ENCODE data around the gene JPH4. TPM values are rescaled to one million over a fixed set of nuclear protein-coding genes. Genes with fewer than 3 reads are reported as not detected.

The JPH4 gene
- total and polyA plus RNA-seq, 2 experiments from 2014 or later, result not detected

- peak; percentile 3 for TF ChIP-seq EZH2 (IDR thresholded peaks at IDR 0.05; ENCODE audit: insufficient read depth, poor library complexity, severe bottlenecking)
- 0 out of 2 replicates have a peak, but pooled peaks have one; percentile 31 for TF ChIP-seq EZH2phosphoT487 (IDR thresholded peaks at IDR 0.05; ENCODE audit: insufficient read depth, low read depth)
- WGBS, 2 experiments (ENCODE audit: low coverage in 1 of 2, low lambda C conversion rate in 2 of 2, missing lambda C conversion rate in 2 of 2), result 1% methylated on average over 14 to 24 of the region's 24 CpGs
- no peaks in the 10 kb centered on the region for H3K9me3 ChIP-seq (ENCODE audit: low read depth)
- no peaks in the 10 kb centered on the region for H3K4me1 ChIP-seq (ENCODE audit: insufficient read depth)
- no peaks in the 10 kb centered on the region for H3K79me2 ChIP-seq (ENCODE audit: insufficient read depth)
- H3K9me2 ChIP-seq (ENCODE audit: insufficient read depth), result no peaks in the 10 kb centered on the region
- H3K36me3 ChIP-seq (ENCODE audit: low read depth), result no peaks in the 10 kb centered on the region
- no peaks in the 10 kb centered on the region for H4K20me1 ChIP-seq (ENCODE audit: insufficient read depth)
- no peak overlapping the region for H3K27ac ChIP-seq
- H3K4me2 ChIP-seq (ENCODE audit: unreplicated experiment), result no peak overlapping the region
- H3K9ac ChIP-seq, result no peak overlapping the region
- no peak for DNase-seq
- no peak overlapping the region for H3K4me3 ChIP-seq
- H3K27me3 ChIP-seq (replicated peaks; ENCODE audit: insufficient read depth), result peaks cover 53% of the 10 kb centered on the region
- H2AFZ ChIP-seq, result no peak overlapping the region
- in situ Hi-C loops (cut with MboI), result no loop called here
- H3F3A ChIP-seq (ENCODE audit: insufficient read depth), result no peaks in the 10 kb centered on the region
Observed at GRCh38 chr14:23577710-23578392, 739 bp downstream of the JPH4 start.

GRCh38 chr14:23577004-23577681 is 1.4 kb downstream of the JPH4 start:
- TF ChIP-seq EZH2phosphoT487 (IDR thresholded peaks at IDR 0.05; ENCODE audit: insufficient read depth, low read depth) (no peak), EZH2 (IDR thresholded peaks at IDR 0.05; ENCODE audit: insufficient read depth, poor library complexity, severe bottlenecking) (no peak)
- Histone ChIP-seq H2AFZ (no peak overlapping the region), H3K4me1 (ENCODE audit: insufficient read depth) (no peaks in the 10 kb centered on the region), H3K36me3 (ENCODE audit: low read depth) (no peaks in the 10 kb centered on the region), H3K27ac (no peak overlapping the region), H3K9me3 (ENCODE audit: low read depth) (no peaks in the 10 kb centered on the region), H3K79me2 (ENCODE audit: insufficient read depth) (no peaks in the 10 kb centered on the region), H3K4me2 (ENCODE audit: unreplicated experiment) (no peak overlapping the region), H3K27me3 (replicated peaks; ENCODE audit: insufficient read depth) (peaks cover 57% of the 10 kb centered on the region), H3K9ac (no peak overlapping the region), H3F3A (ENCODE audit: insufficient read depth) (no peaks in the 10 kb centered on the region), H4K20me1 (ENCODE audit: insufficient read depth) (no peaks in the 10 kb centered on the region), H3K4me3 (no peak overlapping the region), H3K9me2 (ENCODE audit: insufficient read depth) (no peaks in the 10 kb centered on the region)
- in situ Hi-C loops (cut with MboI), result no loop called here
- WGBS, 2 experiments (ENCODE audit: low coverage in 1 of 2, low lambda C conversion rate in 2 of 2, missing lambda C conversion rate in 2 of 2), result 3 to 4% methylated on average over 30 to 46 of the region's 67 CpGs
- peak; percentile 42 for DNase-seq

GRCh38 chr14:23573384-23574015 is 5.1 kb downstream of the JPH4 start:
- 60 to 61% methylated on average over 5 of the region's 5 CpGs for whole genome bisulfite sequencing, 2 experiments (ENCODE audit: low coverage in 1 of 2, low lambda C conversion rate in 2 of 2, missing lambda C conversion rate in 2 of 2)
- no peak overlapping the region for H3K9ac ChIP-seq
- no peak overlapping the region for H3K27ac ChIP-seq
- H3K9me2 ChIP-seq (ENCODE audit: insufficient read depth), result no peaks in the 10 kb centered on the region
- no peaks in the 10 kb centered on the region for H3K36me3 ChIP-seq (ENCODE audit: low read depth)
- H3F3A ChIP-seq (ENCODE audit: insufficient read depth), result no peaks in the 10 kb centered on the region
- no peaks in the 10 kb centered on the region for H3K9me3 ChIP-seq (ENCODE audit: low read depth)
- no peaks in the 10 kb centered on the region for H3K79me2 ChIP-seq (ENCODE audit: insufficient read depth)
- no peak overlapping the region for H2AFZ ChIP-seq
- no peaks in the 10 kb centered on the region for H4K20me1 ChIP-seq (ENCODE audit: insufficient read depth)
- in situ Hi-C loops (cut with MboI), result no loop called here
- no peak for TF ChIP-seq EZH2phosphoT487 (IDR thresholded peaks at IDR 0.05; ENCODE audit: insufficient read depth, low read depth)
- no peak for TF ChIP-seq EZH2 (IDR thresholded peaks at IDR 0.05; ENCODE audit: insufficient read depth, poor library complexity, severe bottlenecking)
- no peak overlapping the region for H3K4me3 ChIP-seq
- no peak for DNase-seq
- no peak overlapping the region for H3K4me2 ChIP-seq (ENCODE audit: unreplicated experiment)
- H3K27me3 ChIP-seq (replicated peaks; ENCODE audit: insufficient read depth), result peaks cover 43% of the 10 kb centered on the region
- no peaks in the 10 kb centered on the region for H3K4me1 ChIP-seq (ENCODE audit: insufficient read depth)

DNA sequence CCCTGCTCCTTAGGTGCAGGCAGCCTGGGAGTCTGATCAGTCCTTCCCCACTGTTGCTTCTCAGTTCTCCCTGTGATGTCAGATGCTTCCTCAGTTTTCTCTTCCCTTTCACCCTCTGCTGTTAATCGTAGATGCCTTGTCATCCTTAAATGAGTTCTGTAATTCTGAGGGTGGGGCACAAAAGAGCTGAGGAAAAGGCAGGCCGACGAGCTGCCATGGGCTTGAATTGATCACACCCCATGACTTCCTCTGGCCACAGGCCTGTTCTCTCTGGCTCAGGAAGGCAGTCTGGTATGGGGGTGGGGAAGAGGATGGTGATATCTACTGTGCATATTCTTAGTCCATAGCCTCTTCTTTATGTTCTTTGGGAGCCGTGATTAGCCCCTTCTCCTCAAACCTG is 5.8 kb downstream of the JPH4 start:
- peaks cover 37% of the 10 kb centered on the region for H3K27me3 ChIP-seq (replicated peaks; ENCODE audit: insufficient read depth)
- H3K4me2 ChIP-seq (ENCODE audit: unreplicated experiment), result no peak overlapping the region
- no peaks in the 10 kb centered on the region for H4K20me1 ChIP-seq (ENCODE audit: insufficient read depth)
- no peak overlapping the region for H3K27ac ChIP-seq
- no peak overlapping the region for H2AFZ ChIP-seq
- WGBS, 2 experiments (ENCODE audit: low coverage in 1 of 2, low lambda C conversion rate in 2 of 2, missing lambda C conversion rate in 2 of 2), result 8 to 19% methylated on average over 4 of the region's 4 CpGs
- no peak for DNase-seq
- H3K36me3 ChIP-seq (ENCODE audit: low read depth), result no peaks in the 10 kb centered on the region
- no peaks in the 10 kb centered on the region for H3K79me2 ChIP-seq (ENCODE audit: insufficient read depth)
- H3K9ac ChIP-seq, result no peak overlapping the region
- no peaks in the 10 kb centered on the region for H3F3A ChIP-seq (ENCODE audit: insufficient read depth)
- H3K9me3 ChIP-seq (ENCODE audit: low read depth), result no peaks in the 10 kb centered on the region
- no peaks in the 10 kb centered on the region for H3K9me2 ChIP-seq (ENCODE audit: insufficient read depth)
- in situ Hi-C loops (cut with MboI), result no loop called here
- TF ChIP-seq EZH2 (IDR thresholded peaks at IDR 0.05; ENCODE audit: insufficient read depth, poor library complexity, severe bottlenecking), result no peak
- no peak for TF ChIP-seq EZH2phosphoT487 (IDR thresholded peaks at IDR 0.05; ENCODE audit: insufficient read depth, low read depth)
- no peaks in the 10 kb centered on the region for H3K4me1 ChIP-seq (ENCODE audit: insufficient read depth)
- H3K4me3 ChIP-seq, result no peak overlapping the region
